Hematopoietic multipotent progenitor cell (in vitro differentiated cells): ENCODE results near the gene HOXA6. TPM values are rescaled to one million over a fixed set of nuclear protein-coding genes. Genes with fewer than 3 reads are reported as not detected.

Experiments
- DNase-seq, 3 donors: peaks; one replicate each; pipeline ENCODE4 v3.0.0-alpha.2; 2011 to 2015; ENCODE audit warnings: low read depth in 2 of 3, low spot score in 2 of 3
- total RNA-seq: library from RNA; depleted of rRNA; stranded (reverse); fragments of >200 nt; gene quantifications from one replicate; pipeline ENCODE4 v1.2.3, GENCODE V29; 2012

The HOXA6 gene
- total RNA-seq, 1 donor, result 40.1 TPM

GRCh38 chr7:27185013-27185853, 37.7 kb upstream of the HOXA6 start, which contains the start of gene HOXA11:
Gene HOXA11, minus strand, starts transcription at chr7:27185232. Its CDS starts 88 bp downstream, at chr7:27185144.
- peak in 1 of 3 donors; percentile 38 for DNase-seq

DNA sequence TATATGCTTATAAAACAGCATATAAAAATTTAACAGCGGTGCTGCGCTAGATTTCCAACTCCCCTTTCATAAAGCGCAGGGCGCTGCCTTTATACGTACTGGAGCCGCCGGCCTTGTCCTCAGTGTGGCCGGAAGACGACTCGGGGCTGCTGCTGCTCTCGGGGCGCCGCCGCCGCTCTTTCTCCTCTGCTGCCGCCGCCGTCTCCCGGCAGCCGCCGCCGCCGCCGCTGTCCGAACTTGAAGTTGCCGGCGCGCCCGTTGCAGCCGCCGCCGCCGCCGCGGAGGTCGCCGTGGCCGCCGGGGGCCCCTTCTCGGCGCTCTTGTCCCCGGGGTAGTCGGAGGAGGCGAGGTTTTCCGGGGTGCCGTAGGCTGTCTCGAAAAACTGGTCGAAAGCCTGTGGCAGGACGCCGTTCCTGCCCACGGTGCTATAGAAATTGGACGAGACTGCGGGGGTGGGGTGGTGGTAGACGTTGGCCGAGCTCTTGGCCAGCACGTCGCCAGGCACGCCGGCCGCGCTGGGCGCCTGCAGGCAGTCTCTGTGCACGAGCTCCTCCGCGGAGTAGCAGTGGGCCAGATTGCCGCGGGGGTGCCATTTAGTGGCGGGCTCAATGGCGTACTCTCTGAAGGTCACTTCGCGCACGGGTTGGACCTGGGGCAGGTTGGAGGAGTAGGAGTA, 36.9 kb upstream of the HOXA6 start:
- peak in 1 of 3 donors; percentile 52 for DNase-seq

DNA sequence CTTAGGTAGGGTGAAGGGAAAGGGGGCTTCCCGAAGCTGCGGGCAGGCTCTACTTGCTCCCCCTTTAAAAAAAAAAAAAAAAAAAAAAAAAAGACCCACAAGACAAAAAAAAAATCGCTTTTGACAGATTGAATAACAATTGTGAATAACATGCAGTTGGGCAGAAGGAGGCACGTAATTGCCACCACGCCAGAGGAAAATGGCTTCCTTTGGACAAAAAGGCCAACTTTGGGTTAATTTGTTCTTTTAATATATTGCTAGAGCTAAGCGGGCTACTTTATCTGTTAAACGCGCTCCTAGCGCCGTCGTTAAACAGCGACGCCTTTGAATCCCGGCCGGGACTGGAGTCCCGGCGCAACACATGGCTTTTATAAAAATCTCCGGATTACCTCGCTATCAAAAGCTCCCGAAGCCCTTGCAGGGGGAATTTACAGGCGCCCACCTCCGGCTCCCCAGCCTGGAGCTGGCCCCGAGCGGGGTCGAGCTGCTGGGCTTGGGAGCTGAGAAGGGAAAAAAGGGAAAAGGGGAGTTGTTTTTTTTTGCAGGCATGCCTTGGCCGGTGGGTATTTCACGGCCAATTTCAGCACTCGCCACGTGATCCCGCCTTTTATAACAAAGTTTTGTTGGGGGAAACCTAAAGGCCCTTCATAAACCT, 36.2 kb upstream of the HOXA6 start:
- peak in 1 of 3 donors; percentile 37 for DNase-seq

DNA sequence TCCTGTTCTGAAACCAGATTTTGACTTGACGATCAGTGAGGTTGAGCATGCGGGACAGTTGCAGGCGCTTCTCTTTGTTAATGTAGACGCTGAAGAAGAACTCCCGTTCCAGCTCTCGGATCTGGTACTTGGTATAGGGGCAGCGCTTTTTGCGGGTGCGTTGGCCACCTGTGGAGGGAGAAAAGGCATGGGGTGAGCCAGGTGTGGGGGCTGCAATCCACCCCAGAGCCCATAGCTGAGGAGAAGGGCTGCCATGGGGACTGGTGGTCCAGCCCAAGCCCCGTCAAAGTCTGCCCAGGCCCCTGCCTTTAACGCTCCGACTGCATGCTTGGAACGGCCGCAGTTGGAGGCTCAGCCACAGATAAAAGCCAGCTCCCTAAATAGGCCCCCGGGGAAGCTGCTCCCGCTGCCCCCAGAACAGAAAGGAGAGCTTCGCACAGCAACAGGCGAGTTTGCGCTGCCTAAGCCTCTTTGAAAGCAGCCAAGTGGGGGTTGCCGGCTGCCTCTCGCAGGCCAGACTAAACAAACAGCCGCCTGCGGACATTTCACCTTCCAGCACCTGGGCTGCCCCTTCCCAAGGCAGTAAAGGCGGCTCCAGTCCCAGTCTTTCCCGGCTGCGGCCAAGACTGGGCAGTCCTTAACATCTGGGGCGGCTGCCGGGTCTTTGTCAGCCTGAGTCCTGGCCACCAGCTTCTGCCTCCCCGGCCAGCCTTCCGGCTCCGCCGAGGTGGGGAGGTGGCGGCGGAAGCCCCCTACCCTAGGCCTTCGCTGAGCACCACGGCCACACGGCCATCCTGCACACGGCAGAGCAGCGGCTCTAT, 35.5 kb upstream of the HOXA6 start:
- peak in 1 of 3 donors; percentile 20 for DNase-seq

GRCh38 chr7:27182285-27182841, 34.8 kb upstream of the HOXA6 start:
- DNase-seq, result no peak

DNA sequence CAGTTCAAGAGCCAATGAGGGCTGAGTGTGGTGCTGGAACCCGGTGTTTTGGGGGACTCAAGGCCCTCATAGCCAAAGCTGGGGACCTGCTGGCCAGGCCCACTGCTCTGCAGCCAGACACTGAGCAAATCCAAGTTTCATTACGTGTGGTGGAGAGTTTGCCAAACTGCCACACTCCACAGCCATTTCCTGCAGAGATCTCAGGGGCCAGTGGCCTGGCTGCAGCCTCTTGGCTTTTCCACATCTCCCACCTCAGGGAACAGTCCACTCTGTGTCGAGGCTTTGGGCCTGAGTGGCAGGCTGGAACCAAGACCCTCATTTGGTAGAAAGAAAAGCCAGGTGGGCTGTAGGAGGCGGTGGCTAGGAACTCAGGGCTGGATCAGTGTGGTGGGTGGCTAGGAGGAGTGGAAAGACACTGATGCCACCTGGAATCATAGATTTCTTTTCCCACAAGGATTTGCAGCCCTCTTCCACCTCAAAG, 34.3 kb upstream of the HOXA6 start:
- DNase-seq, result no peak

DNA sequence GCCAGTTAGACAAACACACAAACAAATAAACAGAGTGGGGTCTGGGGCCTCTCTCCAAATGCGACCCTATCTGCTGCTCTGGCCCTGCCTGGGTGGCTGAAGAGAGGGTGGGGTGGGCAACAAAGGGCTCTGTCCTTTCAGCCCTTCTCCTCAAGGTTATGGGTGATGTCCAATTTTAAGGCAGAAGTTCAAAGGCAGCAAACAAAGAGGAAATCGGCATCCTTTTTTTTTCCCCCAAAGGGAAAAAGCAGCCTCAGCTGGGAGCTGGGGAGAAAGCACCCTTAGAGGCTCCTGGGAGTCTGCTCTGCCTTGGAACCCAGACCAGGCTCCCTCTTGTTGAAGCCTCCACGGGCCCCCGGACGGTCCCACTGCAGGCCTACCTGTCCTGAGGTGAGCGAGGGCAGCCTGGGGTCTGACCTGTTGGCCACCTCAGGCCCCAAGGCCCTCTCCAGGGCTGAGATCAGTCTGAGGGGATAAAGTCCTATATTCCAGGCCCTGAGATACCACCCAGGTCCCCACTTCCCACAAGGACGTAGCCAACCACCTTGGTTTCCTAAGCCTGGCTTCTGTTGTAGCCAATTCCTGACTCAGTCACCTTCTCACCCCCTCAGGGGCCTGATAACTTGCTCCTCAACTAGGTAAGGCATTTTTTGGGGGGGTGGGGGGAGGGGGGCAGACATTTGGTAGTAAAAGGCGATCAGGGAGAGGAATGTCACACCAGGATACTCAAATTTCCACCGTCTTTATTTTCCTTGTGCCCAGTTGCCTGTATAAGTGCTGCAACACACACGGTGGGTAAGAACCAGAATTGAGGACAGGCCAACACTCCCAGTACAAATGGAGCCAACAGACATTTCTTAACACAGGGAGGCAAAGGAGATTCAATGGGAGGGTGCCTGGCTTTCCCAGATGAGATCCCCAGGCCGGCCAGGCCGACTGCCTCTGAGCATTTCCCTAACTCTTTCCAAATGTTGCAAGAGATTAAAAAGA, 33.2 kb upstream of the HOXA6 start:
- no peak for DNase-seq

DNA sequence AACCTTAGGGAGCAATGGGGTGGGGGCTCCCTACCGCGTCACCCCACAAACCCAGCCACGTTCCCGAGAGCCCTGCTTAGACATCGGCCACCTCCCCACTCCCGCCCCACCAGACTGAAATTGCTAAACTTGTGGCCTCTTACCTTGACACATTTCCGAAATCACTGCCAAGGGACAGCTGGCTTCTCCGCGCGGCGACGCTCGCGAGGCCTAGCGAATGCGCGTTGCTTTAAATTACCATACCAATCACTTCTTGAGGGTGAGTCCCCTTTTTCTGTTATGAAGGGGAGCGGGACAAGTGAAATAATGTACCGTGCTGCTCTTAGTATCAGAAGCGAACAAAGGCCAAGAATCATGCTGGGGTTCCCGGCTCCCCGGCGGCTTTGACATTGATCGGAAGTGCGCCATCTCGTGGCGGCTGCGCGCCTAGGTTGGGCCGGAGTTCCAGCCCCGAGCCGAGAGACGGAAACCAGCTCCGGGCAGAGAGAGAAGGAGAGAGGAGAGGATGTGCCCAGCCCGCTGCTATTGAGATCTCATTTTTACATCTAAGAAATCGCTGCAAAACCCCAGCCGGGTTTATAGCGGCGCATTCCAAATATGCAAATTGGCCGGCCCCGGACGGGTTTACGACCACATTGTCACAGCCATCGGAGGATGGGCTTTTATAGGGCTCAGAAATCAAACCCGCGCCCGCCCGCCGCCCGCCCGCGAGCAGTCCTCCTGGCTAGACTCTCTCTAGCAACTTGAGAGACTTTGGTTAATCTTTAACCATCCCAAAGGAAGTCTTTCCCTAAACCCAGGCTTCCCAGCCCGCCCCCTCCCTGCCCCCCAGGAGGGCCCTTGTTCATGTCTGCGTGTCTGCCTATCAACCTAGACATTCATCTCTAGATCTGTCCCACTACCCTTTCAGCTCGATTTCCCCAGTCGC, 32.2 kb upstream of the HOXA6 start:
- DNase-seq, result peak in 2 of 3 donors; percentile 80 to 82

- DNase-seq, result no peak
These were observed 31.5 kb upstream of the HOXA6 start for GRCh38 chr7:27179030-27179429.

GRCh38 chr7:27178366-27178765, 30.8 kb upstream of the HOXA6 start:
- DNase-seq, result no peak

DNA sequence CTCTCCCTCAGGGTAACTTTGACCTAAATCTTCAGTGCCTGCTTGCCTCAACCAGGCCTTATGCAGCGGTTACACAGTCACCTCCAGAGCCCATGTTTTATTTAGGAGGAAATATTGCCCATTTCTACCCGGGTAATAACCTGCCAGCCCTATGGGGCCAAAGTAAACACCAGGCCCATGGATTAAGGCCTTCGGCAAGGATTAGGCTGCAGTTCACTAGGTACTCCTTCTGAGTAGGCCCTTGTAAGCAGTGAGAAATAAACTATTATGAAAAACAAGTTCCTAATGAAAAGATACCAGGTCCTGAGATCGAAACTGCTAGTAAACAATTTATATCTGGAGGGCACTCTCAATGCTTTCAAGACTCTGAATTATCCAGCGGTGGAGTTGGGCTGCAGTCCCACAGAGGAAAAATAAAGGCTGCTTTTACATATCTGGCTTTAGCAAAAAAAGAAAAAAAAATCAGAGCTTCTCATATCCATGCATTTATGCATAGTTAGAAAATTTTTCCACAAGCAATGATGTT, 30.3 kb upstream of the HOXA6 start:
- no peak for DNase-seq

GRCh38 chr7:27176962-27177794, 29.6 kb upstream of the HOXA6 start:
- no peak for DNase-seq

- DNase-seq, result no peak
These were observed 28.9 kb upstream of the HOXA6 start for GRCh38 chr7:27176524-27176845.

DNA sequence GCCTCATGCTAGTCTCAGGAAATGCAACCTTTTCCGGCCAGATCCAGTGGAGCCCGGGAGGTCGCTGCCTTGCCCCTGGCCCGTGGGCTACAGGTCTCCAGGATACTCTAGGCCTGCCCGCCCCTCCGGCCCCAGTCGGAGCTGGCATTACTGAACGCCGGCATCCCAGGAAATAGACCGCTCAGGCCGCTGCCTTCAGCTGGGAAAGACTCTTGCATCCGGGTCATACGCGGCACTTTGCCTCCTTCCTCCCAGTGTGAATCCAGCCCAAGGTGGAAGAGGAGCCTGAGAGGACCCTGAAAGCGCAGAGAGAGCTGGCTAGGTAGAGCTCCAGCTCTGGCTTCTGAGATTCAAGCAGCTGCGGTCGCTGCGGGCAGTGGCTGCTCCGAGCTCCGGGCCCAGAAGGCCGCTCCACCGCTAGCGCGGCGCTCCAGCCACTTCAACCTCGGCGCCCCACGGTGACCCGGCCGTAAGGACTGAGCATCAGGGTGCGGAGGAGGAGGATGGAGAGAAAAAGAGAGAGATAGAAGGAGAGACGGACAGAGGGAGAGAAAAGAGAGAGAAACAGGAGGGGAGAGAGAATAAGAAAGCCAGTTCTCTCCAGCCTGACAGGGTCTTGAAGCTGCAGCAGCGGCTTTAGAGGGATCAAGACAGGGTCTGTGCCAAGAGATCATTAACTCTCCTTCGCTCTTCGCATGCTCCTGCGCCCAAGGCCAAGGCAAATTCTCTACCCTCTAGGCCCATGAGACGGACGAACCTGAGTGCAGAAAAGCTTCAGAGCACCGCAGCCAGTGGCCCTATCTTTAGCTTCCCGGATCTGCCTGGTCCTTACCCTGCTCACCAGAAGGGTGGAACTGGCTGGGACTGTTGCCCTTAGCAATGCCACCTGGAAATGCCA, 28.3 kb upstream of the HOXA6 start:
- DNase-seq, result no peak

GRCh38 chr7:27174874-27175625, 27.5 kb upstream of the HOXA6 start:
- no peak for DNase-seq
